ENCODE data around the gene ME3.

The ME3 gene

GRCh38 chr11:86514453-86514852 is 158.0 kb downstream of the ME3 start:
- H3K79me2 ChIP-seq (ENCODE audit: low read length) = no peaks in the 10 kb centered on the region
- no peaks in the 10 kb centered on the region for H3K9me2 ChIP-seq (replicated peaks; ENCODE audit: insufficient read depth, low read length)
- H3K9ac ChIP-seq (ENCODE audit: low read length) = no peak overlapping the region
- no peaks in the 10 kb centered on the region for H3F3A ChIP-seq (ENCODE audit: insufficient read depth, low read length)
- H3K27me3 ChIP-seq (replicated peaks; ENCODE audit: insufficient read depth, low read length) = no peaks in the 10 kb centered on the region
- DNase-seq = no peak
- no peaks in the 10 kb centered on the region for H4K20me1 ChIP-seq (ENCODE audit: insufficient read depth, low read length)
- H3K27ac ChIP-seq (ENCODE audit: low read length) = no peak overlapping the region
- no peaks in the 10 kb centered on the region for H3K9me3 ChIP-seq (replicated peaks; ENCODE audit: insufficient read depth, low read length)
- no peaks in the 10 kb centered on the region for H3K36me3 ChIP-seq (replicated peaks; ENCODE audit: insufficient read depth, low read length)
- no peak overlapping the region for H2AFZ ChIP-seq (ENCODE audit: low read length)
- TF ChIP-seq, protein P1, sequence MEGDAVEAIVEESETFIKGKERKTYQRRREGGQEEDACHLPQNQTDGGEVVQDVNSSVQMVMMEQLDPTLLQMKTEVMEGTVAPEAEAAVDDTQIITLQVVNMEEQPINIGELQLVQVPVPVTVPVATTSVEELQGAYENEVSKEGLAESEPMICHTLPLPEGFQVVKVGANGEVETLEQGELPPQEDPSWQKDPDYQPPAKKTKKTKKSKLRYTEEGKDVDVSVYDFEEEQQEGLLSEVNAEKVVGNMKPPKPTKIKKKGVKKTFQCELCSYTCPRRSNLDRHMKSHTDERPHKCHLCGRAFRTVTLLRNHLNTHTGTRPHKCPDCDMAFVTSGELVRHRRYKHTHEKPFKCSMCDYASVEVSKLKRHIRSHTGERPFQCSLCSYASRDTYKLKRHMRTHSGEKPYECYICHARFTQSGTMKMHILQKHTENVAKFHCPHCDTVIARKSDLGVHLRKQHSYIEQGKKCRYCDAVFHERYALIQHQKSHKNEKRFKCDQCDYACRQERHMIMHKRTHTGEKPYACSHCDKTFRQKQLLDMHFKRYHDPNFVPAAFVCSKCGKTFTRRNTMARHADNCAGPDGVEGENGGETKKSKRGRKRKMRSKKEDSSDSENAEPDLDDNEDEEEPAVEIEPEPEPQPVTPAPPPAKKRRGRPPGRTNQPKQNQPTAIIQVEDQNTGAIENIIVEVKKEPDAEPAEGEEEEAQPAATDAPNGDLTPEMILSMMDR (IDR thresholded peaks at IDR 0.05; ENCODE audit: low read length) = no peak
- TF ChIP-seq EZH2 (optimal IDR thresholded peaks at IDR 0.05; ENCODE audit: low read depth, low read length) = no peak
- H3K4me2 ChIP-seq (ENCODE audit: low read depth, low read length) = no peak overlapping the region
- H3K4me3 ChIP-seq (ENCODE audit: low read length) = no peak overlapping the region
- H3K4me1 ChIP-seq (ENCODE audit: low read length) = no peaks in the 10 kb centered on the region

GRCh38 chr11:86513746-86514373 is 158.6 kb downstream of the ME3 start:
- Histone ChIP-seq H4K20me1 (ENCODE audit: insufficient read depth, low read length) (no peaks in the 10 kb centered on the region), H3K79me2 (ENCODE audit: low read length) (no peaks in the 10 kb centered on the region), H3K9me3 (replicated peaks; ENCODE audit: insufficient read depth, low read length) (no peaks in the 10 kb centered on the region), H3K4me2 (ENCODE audit: low read depth, low read length) (no peak overlapping the region), H3K27me3 (replicated peaks; ENCODE audit: insufficient read depth, low read length) (no peaks in the 10 kb centered on the region), H3K4me1 (ENCODE audit: low read length) (no peaks in the 10 kb centered on the region), H2AFZ (ENCODE audit: low read length) (no peak overlapping the region), H3K9me2 (replicated peaks; ENCODE audit: insufficient read depth, low read length) (no peaks in the 10 kb centered on the region), H3K36me3 (replicated peaks; ENCODE audit: insufficient read depth, low read length) (no peaks in the 10 kb centered on the region), H3F3A (ENCODE audit: insufficient read depth, low read length) (no peaks in the 10 kb centered on the region), H3K9ac (ENCODE audit: low read length) (no peak overlapping the region), H3K27ac (ENCODE audit: low read length) (no peak overlapping the region), H3K4me3 (ENCODE audit: low read length) (no peak overlapping the region)
- no peak for TF ChIP-seq EZH2phosphoT487 (IDR thresholded peaks at IDR 0.05; ENCODE audit: low read length)
- TF ChIP-seq, protein P1 (IDR thresholded peaks at IDR 0.05; ENCODE audit: low read length) = no peak
- no peak for TF ChIP-seq EZH2 (optimal IDR thresholded peaks at IDR 0.05; ENCODE audit: low read depth, low read length)
- no peak for DNase-seq

DNA sequence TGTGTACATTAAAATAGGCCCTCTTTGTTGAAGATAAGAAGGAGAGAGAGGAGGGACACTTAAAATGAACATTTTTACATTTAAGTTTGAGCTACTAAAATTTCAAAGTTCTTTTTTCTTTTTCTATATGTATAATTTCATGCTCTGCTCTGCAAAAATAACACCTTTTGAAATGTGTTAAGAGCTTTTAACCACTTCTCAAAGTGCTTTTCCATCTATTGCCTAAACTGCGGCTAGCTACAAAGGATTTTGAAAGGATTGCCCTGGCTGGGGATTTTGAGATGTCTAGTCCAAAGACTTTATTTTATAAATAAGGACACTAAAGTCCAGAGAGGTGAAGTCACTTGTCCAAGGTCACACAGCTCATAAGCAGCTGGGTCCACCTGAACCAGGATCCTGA is 159.3 kb downstream of the ME3 start:
- Histone ChIP-seq H3K4me3 (ENCODE audit: low read length) (no peak overlapping the region), H3K27me3 (replicated peaks; ENCODE audit: insufficient read depth, low read length) (no peaks in the 10 kb centered on the region), H3K4me2 (ENCODE audit: low read depth, low read length) (no peak overlapping the region), H3K4me1 (ENCODE audit: low read length) (no peaks in the 10 kb centered on the region), H3K27ac (ENCODE audit: low read length) (no peak overlapping the region), H3F3A (ENCODE audit: insufficient read depth, low read length) (no peaks in the 10 kb centered on the region), H3K36me3 (replicated peaks; ENCODE audit: insufficient read depth, low read length) (no peaks in the 10 kb centered on the region), H3K9me2 (replicated peaks; ENCODE audit: insufficient read depth, low read length) (no peaks in the 10 kb centered on the region), H2AFZ (ENCODE audit: low read length) (no peak overlapping the region), H3K9me3 (replicated peaks; ENCODE audit: insufficient read depth, low read length) (no peaks in the 10 kb centered on the region), H4K20me1 (ENCODE audit: insufficient read depth, low read length) (no peaks in the 10 kb centered on the region), H3K79me2 (ENCODE audit: low read length) (no peaks in the 10 kb centered on the region), H3K9ac (ENCODE audit: low read length) (no peak overlapping the region)
- no peak for DNase-seq
- TF ChIP-seq EZH2 (optimal IDR thresholded peaks at IDR 0.05; ENCODE audit: low read depth, low read length) (no peak), EZH2phosphoT487 (IDR thresholded peaks at IDR 0.05; ENCODE audit: low read length) (no peak)
- TF ChIP-seq, protein P1 (IDR thresholded peaks at IDR 0.05; ENCODE audit: low read length) = no peak

Measured in MM.1S (cell line).